ENCODE results near the gene HOXC5. TPM values are rescaled to one million over a fixed set of nuclear protein-coding genes. Genes with fewer than 3 reads are reported as not detected.

Gene HOXC5
- total RNA-seq, 1 experiment from 2014 or later: 0.61 TPM

GRCh38 chr12:54026640-54027441 lies 6.0 kb upstream of the HOXC5 start:
- intact Hi-C loops (cut with micrococcal nuclease; ENCODE audit: unreplicated experiment): no loop called here
- Histone ChIP-seq H4K20me1 (ENCODE audit: insufficient read depth) (no peaks in the 10 kb centered on the region), H3K27me3 (ENCODE audit: insufficient read depth, low read depth) (no peaks in the 10 kb centered on the region), H2AFZ (no peak overlapping the region), H3F3A (ENCODE audit: insufficient read depth, low read depth) (no peaks in the 10 kb centered on the region), H3K4me3 (no peak overlapping the region), H3K9me3 (ENCODE audit: insufficient read depth, low read depth) (no peaks in the 10 kb centered on the region), H3K79me2 (ENCODE audit: low read depth) (no peaks in the 10 kb centered on the region), H3K9me2 (ENCODE audit: insufficient read depth) (no peaks in the 10 kb centered on the region), H3K36me3 (ENCODE audit: low read depth) (no peaks in the 10 kb centered on the region), H3K4me1 (replicated peaks; ENCODE audit: insufficient read depth) (no peaks in the 10 kb centered on the region), H3K4me2 (no peak overlapping the region), H3K27ac (no peak overlapping the region)
- no peak for TF ChIP-seq EZH2 (IDR thresholded peaks at IDR 0.05; ENCODE audit: low read depth)
- no peak for TF ChIP-seq CTCF (conservative IDR thresholded peaks at IDR 0.05)
- BruUV-seq (replicated peaks): no TSS peak
- DNase-seq: no peak
- POLR2A ChIA-PET (ENCODE audit: unreplicated experiment): no interaction called here
- CTCF ChIA-PET: no interaction called here

- H3K27ac ChIP-seq: no peak overlapping the region
- H3K79me2 ChIP-seq (ENCODE audit: low read depth): no peaks in the 10 kb centered on the region
- POLR2A ChIA-PET (ENCODE audit: unreplicated experiment): no interaction called here
Observed at GRCh38 chr12:54027442-54027786, 5.4 kb upstream of the HOXC5 start.

More at GRCh38 chr12:54027442-54027786, 5.4 kb upstream of the HOXC5 start:
- BruUV-seq (replicated peaks): no TSS peak
- Histone ChIP-seq H3K27me3 (ENCODE audit: insufficient read depth, low read depth) (no peaks in the 10 kb centered on the region), H3K4me2 (no peak overlapping the region), H3K9me2 (ENCODE audit: insufficient read depth) (no peaks in the 10 kb centered on the region), H4K20me1 (ENCODE audit: insufficient read depth) (no peaks in the 10 kb centered on the region), H2AFZ (no peak overlapping the region), H3K9me3 (ENCODE audit: insufficient read depth, low read depth) (no peaks in the 10 kb centered on the region), H3K4me1 (replicated peaks; ENCODE audit: insufficient read depth) (no peaks in the 10 kb centered on the region), H3F3A (ENCODE audit: insufficient read depth, low read depth) (no peaks in the 10 kb centered on the region), H3K36me3 (ENCODE audit: low read depth) (no peaks in the 10 kb centered on the region), H3K4me3 (no peak overlapping the region)
- CTCF ChIA-PET: no interaction called here
- intact Hi-C loops (cut with micrococcal nuclease; ENCODE audit: unreplicated experiment): no loop called here
- DNase-seq: no peak
- TF ChIP-seq CTCF (conservative IDR thresholded peaks at IDR 0.05): no peak
- no peak for TF ChIP-seq EZH2 (IDR thresholded peaks at IDR 0.05; ENCODE audit: low read depth)
